H1 (cell line): ENCODE measurements around the gene BRME1. TPM values are rescaled to one million over a fixed set of nuclear protein-coding genes. Genes with fewer than 3 reads are reported as not detected.

Source experiments
- BCL11A ChIP-seq, 2 experiments: IDR thresholded peaks; one replicate each; pipeline ENCODE4 v1.6.1; 2011; ENCODE audit warnings: low read depth in 2 of 2, low read length in 2 of 2, mild to moderate bottlenecking in 2 of 2
- CTBP2 ChIP-seq: IDR thresholded peaks from 2 replicates; pipeline ENCODE4 v1.7.0; 2011; ENCODE audit warnings: borderline replicate concordance, mild to moderate bottlenecking, moderate library complexity, mixed read lengths, low read length; ENCODE audit not compliant: insufficient read depth, insufficient read length
- CTCF ChIP-seq, 3 experiments: IDR thresholded peaks; 1 replicate in 2 of 3; 2 replicates in 1 of 3; pipeline versions ENCODE4 v1.5.1 to v1.6.1; 2011; ENCODE audit warnings: low read length in 3 of 3, mild to moderate bottlenecking in 3 of 3, inconsistent platforms in 2 of 3, low read depth in 1 of 3, moderate library complexity in 1 of 3; ENCODE audit not compliant: insufficient read depth in 1 of 3; ENCODE audit errors: control extremely low read depth in 1 of 3
- POLR2AphosphoS5 ChIP-seq: IDR thresholded peaks from 2 replicates; pipeline ENCODE4 v1.6.1; 2011; ENCODE audit warnings: low read depth, low read length
- SIX5 ChIP-seq: IDR thresholded peaks from 2 replicates; pipeline ENCODE4 v1.6.1; 2011; ENCODE audit warnings: mild to moderate bottlenecking, low read depth, low read length
- polyA plus RNA-seq, 7 experiments: library from polyadenylated mRNA; depleted of rRNA in 3 of 7; stranded (reverse) in 5 of 7; unstranded in 2 of 7; fragments of >200 nt in 5 of 7; fragments of 200-250 nt in 2 of 7; gene quantifications; 1 replicate in 5 of 7; 2 replicates in 1 of 7; 4 replicates in 1 of 7; pipeline versions ENCODE4 v1.2.1 to v1.2.3, GENCODE V29; 2011 to 2013; ENCODE audit warnings: missing spikeins in 2 of 7, mixed read lengths in 2 of 7
- total RNA-seq: library from RNA; stranded (reverse); fragmentation: NEBNext Ultra II Directional; extraction: Animal tissue kit (Norgen Biotek cat#: 25700); gene quantifications from 2 replicates; pipeline ENCODE4 v1.2.1, GENCODE V29; 2021
- TF ChIP-seq, protein P1 (sequence below): fragments of 300-600 bp; sonication (generic); IDR thresholded peaks from 2 replicates; pipeline ENCODE4 v1.7.1; 2012; ENCODE audit warnings: low read length, moderate library complexity, mild to moderate bottlenecking, inconsistent platforms; ENCODE audit not compliant: insufficient replicate concordance
- TF ChIP-seq, protein P2 (sequence below): IDR thresholded peaks from 2 replicates; pipeline ENCODE4 v1.6.1; 2012; ENCODE audit warnings: low read length, inconsistent platforms

Gene BRME1
- total and polyA plus RNA-seq, 2 of the 8 experiments (the other 6 are each of a cell fraction or from before 2014, with no cell fraction given): 4.6 to 4.7 TPM

- TF ChIP-seq, protein P1, sequence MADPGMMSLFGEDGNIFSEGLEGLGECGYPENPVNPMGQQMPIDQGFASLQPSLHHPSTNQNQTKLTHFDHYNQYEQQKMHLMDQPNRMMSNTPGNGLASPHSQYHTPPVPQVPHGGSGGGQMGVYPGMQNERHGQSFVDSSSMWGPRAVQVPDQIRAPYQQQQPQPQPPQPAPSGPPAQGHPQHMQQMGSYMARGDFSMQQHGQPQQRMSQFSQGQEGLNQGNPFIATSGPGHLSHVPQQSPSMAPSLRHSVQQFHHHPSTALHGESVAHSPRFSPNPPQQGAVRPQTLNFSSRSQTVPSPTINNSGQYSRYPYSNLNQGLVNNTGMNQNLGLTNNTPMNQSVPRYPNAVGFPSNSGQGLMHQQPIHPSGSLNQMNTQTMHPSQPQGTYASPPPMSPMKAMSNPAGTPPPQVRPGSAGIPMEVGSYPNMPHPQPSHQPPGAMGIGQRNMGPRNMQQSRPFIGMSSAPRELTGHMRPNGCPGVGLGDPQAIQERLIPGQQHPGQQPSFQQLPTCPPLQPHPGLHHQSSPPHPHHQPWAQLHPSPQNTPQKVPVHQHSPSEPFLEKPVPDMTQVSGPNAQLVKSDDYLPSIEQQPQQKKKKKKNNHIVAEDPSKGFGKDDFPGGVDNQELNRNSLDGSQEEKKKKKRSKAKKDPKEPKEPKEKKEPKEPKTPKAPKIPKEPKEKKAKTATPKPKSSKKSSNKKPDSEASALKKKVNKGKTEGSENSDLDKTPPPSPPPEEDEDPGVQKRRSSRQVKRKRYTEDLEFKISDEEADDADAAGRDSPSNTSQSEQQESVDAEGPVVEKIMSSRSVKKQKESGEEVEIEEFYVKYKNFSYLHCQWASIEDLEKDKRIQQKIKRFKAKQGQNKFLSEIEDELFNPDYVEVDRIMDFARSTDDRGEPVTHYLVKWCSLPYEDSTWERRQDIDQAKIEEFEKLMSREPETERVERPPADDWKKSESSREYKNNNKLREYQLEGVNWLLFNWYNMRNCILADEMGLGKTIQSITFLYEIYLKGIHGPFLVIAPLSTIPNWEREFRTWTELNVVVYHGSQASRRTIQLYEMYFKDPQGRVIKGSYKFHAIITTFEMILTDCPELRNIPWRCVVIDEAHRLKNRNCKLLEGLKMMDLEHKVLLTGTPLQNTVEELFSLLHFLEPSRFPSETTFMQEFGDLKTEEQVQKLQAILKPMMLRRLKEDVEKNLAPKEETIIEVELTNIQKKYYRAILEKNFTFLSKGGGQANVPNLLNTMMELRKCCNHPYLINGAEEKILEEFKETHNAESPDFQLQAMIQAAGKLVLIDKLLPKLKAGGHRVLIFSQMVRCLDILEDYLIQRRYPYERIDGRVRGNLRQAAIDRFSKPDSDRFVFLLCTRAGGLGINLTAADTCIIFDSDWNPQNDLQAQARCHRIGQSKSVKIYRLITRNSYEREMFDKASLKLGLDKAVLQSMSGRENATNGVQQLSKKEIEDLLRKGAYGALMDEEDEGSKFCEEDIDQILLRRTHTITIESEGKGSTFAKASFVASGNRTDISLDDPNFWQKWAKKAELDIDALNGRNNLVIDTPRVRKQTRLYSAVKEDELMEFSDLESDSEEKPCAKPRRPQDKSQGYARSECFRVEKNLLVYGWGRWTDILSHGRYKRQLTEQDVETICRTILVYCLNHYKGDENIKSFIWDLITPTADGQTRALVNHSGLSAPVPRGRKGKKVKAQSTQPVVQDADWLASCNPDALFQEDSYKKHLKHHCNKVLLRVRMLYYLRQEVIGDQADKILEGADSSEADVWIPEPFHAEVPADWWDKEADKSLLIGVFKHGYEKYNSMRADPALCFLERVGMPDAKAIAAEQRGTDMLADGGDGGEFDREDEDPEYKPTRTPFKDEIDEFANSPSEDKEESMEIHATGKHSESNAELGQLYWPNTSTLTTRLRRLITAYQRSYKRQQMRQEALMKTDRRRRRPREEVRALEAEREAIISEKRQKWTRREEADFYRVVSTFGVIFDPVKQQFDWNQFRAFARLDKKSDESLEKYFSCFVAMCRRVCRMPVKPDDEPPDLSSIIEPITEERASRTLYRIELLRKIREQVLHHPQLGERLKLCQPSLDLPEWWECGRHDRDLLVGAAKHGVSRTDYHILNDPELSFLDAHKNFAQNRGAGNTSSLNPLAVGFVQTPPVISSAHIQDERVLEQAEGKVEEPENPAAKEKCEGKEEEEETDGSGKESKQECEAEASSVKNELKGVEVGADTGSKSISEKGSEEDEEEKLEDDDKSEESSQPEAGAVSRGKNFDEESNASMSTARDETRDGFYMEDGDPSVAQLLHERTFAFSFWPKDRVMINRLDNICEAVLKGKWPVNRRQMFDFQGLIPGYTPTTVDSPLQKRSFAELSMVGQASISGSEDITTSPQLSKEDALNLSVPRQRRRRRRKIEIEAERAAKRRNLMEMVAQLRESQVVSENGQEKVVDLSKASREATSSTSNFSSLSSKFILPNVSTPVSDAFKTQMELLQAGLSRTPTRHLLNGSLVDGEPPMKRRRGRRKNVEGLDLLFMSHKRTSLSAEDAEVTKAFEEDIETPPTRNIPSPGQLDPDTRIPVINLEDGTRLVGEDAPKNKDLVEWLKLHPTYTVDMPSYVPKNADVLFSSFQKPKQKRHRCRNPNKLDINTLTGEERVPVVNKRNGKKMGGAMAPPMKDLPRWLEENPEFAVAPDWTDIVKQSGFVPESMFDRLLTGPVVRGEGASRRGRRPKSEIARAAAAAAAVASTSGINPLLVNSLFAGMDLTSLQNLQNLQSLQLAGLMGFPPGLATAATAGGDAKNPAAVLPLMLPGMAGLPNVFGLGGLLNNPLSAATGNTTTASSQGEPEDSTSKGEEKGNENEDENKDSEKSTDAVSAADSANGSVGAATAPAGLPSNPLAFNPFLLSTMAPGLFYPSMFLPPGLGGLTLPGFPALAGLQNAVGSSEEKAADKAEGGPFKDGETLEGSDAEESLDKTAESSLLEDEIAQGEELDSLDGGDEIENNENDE: no peak
- TF ChIP-seq CTBP2: no peak
- TF ChIP-seq SIX5: no peak
- no peak for TF ChIP-seq BCL11A (IDR thresholded peaks at IDR 0.05; ENCODE audit: low read depth in 2 of 2, low read length in 2 of 2)
- TF ChIP-seq, protein P2, sequence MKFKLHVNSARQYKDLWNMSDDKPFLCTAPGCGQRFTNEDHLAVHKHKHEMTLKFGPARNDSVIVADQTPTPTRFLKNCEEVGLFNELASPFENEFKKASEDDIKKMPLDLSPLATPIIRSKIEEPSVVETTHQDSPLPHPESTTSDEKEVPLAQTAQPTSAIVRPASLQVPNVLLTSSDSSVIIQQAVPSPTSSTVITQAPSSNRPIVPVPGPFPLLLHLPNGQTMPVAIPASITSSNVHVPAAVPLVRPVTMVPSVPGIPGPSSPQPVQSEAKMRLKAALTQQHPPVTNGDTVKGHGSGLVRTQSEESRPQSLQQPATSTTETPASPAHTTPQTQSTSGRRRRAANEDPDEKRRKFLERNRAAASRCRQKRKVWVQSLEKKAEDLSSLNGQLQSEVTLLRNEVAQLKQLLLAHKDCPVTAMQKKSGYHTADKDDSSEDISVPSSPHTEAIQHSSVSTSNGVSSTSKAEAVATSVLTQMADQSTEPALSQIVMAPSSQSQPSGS: no peak
- no peak for TF ChIP-seq CTCF (IDR thresholded peaks at IDR 0.05; ENCODE audit: control extremely low read depth in 1 of 3, insufficient read depth in 1 of 3, low read depth in 1 of 3, low read length in 3 of 3)
- no peak for TF ChIP-seq POLR2AphosphoS5
Observed at GRCh38 chr19:13914777-13915176, 8.9 kb upstream of the BRME1 start (continued).
